ENCODE data around the gene CEP126.

CEP126 gene

DNA sequence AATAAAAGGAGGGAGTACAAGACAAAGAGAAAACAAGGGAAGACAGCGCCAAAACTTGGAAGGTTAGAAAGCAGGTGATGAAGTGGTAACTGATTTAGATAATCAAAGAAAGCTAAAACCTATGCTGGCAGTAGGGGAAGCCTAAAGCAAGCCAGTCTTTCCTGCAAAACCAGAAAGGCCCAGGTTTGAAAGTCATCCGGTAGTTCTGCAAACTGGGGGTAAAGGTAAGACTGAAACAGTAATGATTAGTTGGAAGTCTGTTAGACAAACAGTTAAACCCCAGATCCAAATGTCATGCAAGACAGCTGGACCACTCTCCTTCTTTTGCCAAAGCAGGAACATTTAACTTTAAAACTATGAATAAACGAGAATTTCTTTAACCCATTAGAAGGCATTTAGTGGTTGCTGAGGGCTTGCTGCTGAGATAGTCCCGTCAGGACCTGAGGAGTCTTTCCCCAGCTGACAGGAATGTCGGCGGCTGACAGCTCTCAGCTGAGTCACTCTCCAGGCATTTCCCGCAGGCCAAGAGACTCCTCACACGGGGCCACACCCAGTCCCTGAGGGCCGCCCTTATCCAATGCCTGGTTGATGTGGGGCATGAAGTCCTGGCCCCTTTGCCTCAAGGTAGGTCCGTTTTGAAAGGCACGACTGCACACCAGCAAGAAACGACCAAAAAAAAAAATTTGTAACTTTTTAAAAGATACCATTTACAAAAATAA, 96.1 kb downstream of the CEP126 start:
- DNase-seq = peak; percentile 94

DNA sequence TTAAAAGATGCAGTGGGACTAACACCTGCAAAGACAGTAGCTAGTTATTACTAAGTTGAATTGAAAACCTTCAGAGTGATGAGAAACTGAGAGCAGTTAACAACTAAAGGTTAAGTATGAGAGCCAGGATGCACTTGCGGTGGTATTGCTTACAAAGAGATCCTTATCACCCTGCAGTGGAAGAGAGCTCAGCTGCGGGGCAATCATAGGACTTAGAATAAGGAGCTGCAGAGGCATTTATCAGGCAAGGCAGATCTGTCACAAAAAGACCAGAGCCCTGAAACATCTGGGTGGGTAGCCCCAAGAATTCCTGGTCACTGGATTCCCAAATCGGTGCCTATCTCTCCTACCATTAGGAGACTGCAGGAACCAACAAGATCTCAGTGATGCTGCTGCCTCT, 98.1 kb downstream of the CEP126 start:
- no peak for DNase-seq

DNA sequence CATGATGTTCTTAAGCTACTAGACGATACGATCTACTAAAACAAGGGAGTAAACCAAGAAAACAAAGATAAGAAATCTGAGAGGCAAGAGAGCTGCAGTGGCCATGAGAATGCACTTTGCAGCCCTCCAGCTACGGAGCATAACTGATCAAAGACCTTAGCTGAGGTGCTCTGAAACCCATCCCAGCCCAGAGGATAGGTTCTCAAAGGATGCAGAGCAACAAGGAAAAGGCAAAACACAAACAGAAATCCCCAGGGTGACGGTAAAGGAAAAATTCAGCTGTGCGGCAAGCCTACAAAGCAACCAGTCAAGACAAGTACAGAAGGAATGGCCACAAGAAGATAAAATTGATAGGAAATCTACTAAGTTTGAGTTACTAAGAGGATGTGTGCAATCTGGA, 99.9 kb downstream of the CEP126 start:
- DNase-seq = no peak

DNA sequence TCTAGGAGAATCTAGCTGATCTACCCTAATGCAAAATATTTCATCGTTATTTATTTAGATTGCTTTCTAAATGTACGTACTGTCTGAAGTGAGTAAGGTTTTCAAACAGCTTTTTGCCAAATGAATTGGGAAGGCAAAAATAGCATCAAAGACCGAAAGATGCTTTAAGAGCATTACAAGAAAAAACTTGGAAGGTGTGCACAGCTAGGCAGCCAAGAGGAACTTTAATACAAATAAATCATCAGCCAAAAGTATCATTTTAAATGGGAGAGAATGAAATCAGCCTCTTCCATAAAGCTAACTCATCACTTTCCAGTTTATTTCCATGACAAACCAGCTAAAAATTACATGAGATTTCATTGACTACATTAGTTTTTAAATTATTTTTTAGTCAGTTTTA, 102.2 kb downstream of the CEP126 start:
- DNase-seq = no peak

DNA sequence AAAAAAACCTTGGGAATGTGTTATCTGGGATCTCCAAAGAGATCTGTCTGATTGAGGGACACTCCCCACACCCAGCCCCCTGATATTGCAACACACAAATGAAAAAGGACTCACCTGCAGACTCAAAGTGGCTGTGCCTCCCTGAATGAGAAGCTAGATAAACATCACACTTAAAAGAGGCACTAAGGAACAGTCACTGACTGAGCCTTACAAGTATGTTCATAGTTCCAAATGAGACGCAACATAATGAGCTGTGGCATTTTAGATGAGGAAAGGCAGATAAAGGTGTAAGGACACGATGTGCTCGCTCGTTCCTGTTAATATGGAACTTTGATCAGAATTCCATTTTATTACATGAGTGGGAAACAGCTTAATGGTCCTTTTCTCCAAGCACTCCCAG, 111.4 kb downstream of the CEP126 start:
- DNase-seq = no peak

DNA sequence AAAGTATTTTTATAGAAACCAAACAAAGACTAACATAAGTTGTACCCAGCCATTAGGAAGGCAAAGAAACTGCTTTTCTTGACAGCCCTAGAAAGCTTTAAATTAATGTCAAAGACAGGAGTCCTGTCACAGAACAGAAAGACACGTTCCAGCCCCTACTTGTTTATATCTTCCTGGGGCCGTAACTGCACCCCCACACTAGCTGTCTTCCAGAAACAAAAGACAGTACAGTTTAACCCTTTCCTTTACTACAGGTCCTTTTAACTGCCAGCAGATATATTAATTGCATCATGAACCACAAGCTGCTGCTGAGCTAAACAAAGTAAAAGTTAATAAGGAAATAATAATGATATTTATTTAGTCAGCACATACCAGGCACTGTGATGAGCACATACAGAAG, 112.1 kb downstream of the CEP126 start:
- no peak for DNase-seq

DNA sequence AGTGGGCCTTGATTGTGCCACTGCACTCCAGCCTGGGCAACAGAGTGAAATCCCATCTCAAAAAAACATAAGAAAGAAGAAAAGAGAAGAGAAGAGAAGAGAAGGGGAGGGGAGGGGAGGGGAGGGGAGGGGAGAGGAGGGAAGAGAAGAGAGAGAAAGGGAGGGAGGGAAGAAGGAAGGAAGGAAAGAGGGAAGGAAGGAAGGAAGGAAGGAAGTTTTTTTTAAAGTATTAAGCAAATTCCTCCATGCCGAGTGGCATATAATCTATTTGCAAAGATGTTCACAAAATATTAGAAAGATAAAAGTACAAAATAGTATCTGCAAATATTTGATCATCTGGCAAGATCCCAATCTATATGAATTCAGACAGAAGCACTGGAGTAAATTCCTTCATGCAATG, 121.9 kb downstream of the CEP126 start:
- DNase-seq = no peak

DNA sequence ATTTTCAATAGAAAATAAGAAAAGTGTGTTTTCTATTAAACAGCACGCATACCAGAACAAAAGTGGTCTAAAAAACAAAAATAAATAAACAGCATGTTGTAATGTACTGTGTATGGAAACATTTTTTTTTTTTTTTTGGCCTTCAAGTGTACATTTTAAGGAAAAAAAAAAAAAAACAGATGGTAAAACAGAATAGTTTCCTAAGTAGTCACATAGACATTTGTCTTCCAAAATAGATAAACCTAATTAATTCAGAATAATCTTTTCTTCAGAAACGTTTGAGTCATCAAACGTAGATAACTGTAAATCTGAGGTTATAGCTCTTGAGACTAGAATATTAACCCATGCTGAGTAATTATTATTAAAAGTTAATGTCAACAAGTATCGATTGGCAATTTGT, 132.0 kb downstream of the CEP126 start:
- DNase-seq = no peak

DNA sequence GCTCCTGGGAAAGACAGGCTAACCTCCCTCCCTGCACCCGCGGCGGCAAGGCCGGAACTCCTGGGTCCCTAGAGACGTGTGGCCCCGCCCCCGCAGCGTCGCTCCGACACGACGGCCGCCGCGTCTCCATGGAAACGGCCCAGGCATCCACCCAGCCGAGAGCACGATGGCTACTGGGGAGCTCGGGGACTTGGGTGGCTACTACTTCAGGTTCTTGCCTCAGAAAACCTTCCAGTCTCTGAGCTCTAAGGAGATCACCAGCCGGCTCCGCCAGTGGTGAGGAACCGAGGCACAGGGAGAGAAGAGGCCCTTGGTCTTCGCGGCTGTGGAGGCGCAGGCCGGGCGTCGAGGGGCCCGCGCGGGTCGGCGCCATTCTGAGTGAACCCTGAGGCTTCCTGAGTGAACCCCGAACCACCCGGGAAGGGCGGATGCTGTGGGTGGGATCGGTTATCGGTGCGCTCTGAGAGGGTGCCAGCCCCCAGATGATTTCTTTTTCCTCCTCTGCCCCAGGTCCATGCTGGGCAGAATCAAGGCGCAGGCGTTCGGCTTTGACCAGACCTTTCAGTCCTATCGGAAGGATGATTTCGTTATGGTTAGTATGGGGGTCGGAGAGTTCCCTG, 132.6 kb downstream of the CEP126 start, which contains the start of gene CFAP300:
CFAP300 (plus strand) TSS at position 133 of the 620 bp plus-strand sequence; CDS start at position 167, 34 bp downstream.
- DNase-seq = peak; percentile 84
